SHP77 (cell line): ENCODE results near the gene COX7B2.

Experiments
- DNase-seq, 2 experiments: peaks; one replicate each; lab custom pipeline; 2025; lab: John Stamatoyannopoulos, UW

Gene COX7B2

GRCh38 chr4:46889410-46889809 lies 19.6 kb downstream of the COX7B2 start:
- no peak for DNase-seq

GRCh38 chr4:46886711-46887110 lies 22.3 kb downstream of the COX7B2 start:
- DNase-seq: no peak

DNA sequence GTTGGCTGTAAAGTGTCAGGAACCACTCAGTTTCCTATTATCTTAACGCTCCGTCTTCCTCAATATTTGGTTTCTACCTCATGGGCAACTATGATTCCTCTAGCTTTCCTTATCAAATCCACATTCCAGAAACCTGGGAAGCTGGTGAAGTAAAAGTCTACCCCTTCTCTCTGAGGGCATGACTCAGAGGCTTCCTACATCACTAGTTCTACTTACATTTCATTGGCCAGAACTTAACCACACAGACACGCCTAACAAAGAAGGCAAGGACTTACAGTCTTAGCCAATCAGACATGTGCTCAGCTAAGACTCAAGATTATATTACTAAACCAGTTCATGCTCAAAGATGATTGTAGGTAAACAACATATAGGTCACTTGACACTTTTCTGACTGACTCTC lies 30.4 kb downstream of the COX7B2 start:
- DNase-seq: no peak

- no peak for DNase-seq
Observed at GRCh38 chr4:46874811-46875210, 34.2 kb downstream of the COX7B2 start.

GRCh38 chr4:46870411-46870810 lies 38.6 kb downstream of the COX7B2 start:
- DNase-seq: no peak

DNA sequence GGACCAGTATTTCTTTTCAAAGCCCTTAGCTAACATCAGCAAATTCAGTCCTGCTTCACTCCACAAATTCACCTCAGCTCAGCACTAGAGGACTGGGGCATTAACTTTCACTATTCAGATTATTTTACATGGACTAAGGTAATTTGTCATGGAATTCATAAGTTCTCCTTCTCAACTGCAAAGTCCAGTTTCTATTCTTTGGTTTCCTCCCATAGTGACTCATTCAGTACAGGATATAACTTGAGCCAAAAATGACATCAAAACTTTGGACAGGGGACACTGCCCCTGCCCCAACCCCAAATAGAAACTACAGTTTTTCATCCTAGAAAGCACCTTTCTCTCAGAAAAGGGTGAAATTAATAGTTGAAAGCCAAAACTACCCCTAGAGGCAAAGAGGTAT lies 52.7 kb downstream of the COX7B2 start:
- DNase-seq: no peak

DNA sequence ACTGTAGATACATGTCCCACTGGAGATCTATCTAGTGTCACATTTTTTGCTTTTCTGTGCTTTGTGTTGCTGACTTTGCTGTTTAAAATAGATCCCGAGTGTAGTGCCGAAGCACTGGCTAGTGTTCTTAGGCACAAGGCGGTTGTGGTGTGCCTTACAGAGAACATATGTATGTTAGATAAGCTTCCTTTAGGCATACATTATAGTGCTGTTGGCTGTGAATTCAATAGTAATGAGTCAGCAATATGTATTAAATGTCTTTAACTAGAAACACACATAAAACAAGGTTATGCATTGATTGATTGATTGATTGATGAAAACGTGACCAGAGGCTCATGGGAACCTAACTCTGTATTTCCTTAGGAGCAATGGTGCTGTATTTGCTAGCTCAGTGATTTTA lies 56.2 kb downstream of the COX7B2 start:
- DNase-seq: no peak

DNA sequence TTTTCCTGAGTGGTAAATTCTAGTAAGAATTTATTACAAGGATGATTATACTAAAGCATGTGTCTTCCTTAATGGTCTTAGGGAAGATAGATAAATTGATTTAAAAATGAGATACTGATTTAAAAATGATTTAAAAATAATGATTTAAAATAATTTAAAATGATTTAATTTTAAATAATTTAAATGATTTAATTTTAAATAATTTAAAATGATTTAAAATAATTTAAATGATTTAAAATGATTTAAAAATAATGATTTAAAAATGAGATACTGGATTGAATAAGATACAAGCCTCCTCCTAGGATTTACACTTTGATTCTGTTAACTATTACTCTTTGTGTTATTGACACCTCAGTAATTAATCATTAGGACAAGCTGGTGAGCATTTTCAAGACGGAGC lies 59.0 kb downstream of the COX7B2 start:
- no peak for DNase-seq

DNA sequence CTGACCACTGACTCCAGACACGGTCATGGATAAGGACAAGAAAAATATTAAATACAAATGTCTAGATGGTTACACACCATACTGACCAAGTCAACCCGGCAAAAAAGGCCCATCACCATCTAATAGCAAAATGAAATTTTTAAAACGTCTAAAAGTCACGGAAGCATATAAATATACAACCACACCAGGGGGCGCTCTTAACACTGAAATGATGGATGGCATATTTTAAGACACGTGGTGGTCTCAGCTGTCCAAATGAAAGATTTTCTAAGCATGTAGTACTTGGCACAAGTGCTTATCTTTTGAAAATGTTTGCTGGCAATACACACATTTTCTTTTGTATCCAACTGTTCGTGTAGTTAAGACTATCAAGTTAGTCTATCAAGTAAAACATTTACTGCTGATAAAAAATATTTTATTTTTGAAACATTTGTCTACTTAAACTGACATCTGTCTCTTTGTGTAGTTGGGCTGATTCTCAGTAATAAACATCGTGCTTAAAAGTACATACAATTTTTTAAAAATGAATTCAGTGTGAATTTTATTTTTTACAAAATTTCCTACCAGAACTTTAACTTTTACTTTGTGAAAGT lies 64.6 kb downstream of the COX7B2 start:
- peak; percentile 12 to 22 for DNase-seq

GRCh38 chr4:46839128-46839527 lies 69.9 kb downstream of the COX7B2 start:
- no peak for DNase-seq

DNA sequence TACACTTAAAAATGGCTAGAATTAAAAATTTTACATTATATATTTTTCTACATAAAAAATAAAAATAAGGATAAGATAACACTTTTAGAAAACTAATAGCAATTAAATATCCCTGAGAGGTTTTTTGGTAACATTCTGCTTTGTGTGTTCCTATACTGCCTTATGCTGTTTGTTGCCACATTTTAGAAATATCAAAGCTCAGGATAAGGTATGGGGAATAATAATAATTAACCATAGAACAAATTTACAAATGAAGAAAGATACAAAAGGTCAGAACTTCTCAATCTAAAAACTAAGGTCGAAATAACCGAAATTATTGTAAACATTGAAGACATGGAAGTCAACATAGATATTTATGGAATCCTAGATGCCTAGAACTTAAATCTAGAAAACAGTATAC lies 71.4 kb downstream of the COX7B2 start:
- DNase-seq: no peak

DNA sequence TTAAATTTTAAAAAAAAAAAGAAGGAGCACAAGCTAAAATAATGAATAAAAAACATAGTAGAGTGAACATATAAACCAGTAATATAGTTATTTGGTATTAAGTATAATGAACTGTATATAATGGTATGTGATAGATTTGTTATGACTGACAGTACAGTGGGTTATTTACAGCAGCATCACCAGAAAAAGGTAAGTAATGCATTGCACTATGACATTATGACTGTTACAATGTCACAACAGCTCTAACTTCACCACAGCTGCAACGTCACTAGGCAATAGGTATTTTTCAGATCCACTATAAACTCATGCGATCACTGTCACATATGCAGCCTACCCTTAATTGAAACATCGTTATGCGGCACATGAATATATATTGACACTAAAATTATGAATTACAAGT lies 72.5 kb downstream of the COX7B2 start:
- no peak for DNase-seq

- DNase-seq: no peak
Observed at GRCh38 chr4:46830971-46831454, 78.0 kb downstream of the COX7B2 start.

GRCh38 chr4:46820154-46820553 lies 88.9 kb downstream of the COX7B2 start:
- DNase-seq: no peak

GRCh38 chr4:46819095-46819494 lies 90.0 kb downstream of the COX7B2 start:
- no peak for DNase-seq

- no peak for DNase-seq
Observed at GRCh38 chr4:46818604-46819003, 90.4 kb downstream of the COX7B2 start.

GRCh38 chr4:46817806-46818205 lies 91.2 kb downstream of the COX7B2 start:
- DNase-seq: no peak

DNA sequence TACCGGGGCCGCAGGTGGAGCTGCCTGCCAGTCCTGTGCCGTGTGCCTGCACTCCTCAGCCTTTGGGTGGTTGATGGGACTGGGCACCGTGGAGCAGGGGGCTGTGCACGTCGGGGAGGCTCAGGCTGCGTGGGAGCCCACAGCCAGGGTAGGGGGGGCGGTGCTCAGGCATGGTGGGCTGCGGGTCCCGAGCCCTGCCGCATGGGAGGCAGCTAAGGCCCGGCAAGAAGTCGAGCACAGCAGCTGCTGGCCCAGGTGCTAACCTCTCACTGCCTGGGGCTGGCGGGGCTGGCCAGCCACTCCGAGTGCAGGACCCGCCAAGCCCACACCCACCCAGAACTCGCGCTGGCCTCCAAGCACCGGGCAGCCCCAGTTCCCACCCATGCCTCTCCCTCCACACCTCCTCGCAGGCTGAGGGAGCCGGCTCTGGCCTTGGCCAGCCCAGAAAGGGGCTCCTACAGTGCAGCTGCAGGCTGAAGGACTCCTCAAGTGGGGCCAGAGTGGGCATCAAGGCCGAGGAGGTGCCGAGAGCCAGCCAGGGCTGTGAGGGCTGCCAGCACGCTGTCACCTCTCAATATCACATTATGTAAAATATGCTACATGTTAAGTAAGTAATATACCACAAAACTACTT lies 104.1 kb downstream of the COX7B2 start:
- DNase-seq: no peak

- no peak for DNase-seq
Observed at GRCh38 chr4:46793036-46793435, 116.0 kb downstream of the COX7B2 start.

- DNase-seq: no peak
Observed at GRCh38 chr4:46781434-46782092, 127.5 kb downstream of the COX7B2 start.

GRCh38 chr4:46765465-46765864 lies 143.6 kb downstream of the COX7B2 start:
- no peak for DNase-seq

DNA sequence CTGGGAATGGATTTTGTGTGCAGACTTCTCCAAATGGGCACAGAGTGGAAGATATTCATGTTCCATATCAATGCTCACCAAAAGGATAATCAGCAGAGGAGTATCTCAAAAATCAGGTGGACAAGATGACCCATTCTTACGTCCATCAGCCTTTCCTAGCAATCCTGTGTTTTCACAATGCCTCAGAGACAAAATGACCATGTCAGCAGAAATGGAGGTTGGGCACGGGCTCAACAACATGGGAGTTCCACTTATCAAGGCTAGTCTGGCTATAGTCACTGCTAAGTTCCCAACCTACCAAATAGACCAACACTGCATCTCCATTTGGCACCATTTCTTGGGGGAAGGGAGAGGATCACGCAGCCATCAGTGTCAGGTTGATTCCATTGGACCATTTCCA lies 179.0 kb downstream of the COX7B2 start:
- DNase-seq: no peak

DNA sequence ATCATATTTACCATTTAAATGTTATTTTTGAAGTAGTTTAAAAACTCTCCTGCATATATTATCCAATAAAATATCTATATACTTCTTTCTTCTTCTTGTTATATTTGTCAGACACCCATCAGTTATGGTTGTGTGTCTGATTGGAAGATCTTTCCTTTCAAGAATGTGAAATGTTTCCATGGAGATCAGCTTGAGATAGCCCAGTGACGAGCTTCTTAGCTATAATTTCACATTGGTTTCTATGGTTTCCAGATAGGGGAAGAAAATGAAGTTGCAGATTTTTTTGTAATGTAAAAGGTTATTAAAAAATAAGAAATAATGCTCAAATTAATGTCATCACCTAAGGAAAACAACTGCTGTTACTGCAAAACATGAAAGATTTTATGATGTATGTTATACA lies 189.0 kb downstream of the COX7B2 start:
- no peak for DNase-seq

- no peak for DNase-seq
Observed at GRCh38 chr4:46717950-46718349, 191.1 kb downstream of the COX7B2 start.
